HG02678 (cell line): ENCODE data around the gene RUFY2.
"Not testable (repeated sequence)": the region's sequence is repeated elsewhere in the genome, so short reads cannot be mapped to it uniquely, and the experiment has no call there.

Experiments
- ATAC-seq: cut with Tn5 transposase; IDR thresholded peaks from one replicate; pipeline ENCODE4 v1.9.1; 2021; ENCODE audit warnings: mild to moderate bottlenecking, moderate library complexity; ENCODE audit not compliant: unreplicated experiment

The RUFY2 gene

GRCh38 chr10:68406815-68407548 is at the start of gene RUFY2:
Gene RUFY2, minus strand, starts transcription at chr10:68407277. Its CDS starts 88 bp downstream, at chr10:68407189.
- peak; percentile 95 for ATAC-seq

GRCh38 chr10:68449698-68450097 is 42.6 kb upstream of the RUFY2 start:
- not testable (repeated sequence) for ATAC-seq

- ATAC-seq, result no peak
Measured at GRCh38 chr10:68446179-68446578, 39.1 kb upstream of the RUFY2 start.

- ATAC-seq, result no peak
Measured at GRCh38 chr10:68442971-68443370, 35.9 kb upstream of the RUFY2 start.

- ATAC-seq, result no peak
Measured at GRCh38 chr10:68440898-68441297, 33.8 kb upstream of the RUFY2 start.

GRCh38 chr10:68435803-68436202 is 28.7 kb upstream of the RUFY2 start:
- no peak for ATAC-seq

GRCh38 chr10:68434657-68435056 is 27.6 kb upstream of the RUFY2 start:
- ATAC-seq, result no peak

- no peak for ATAC-seq
Measured at GRCh38 chr10:68428396-68429104, 21.5 kb upstream of the RUFY2 start.

GRCh38 chr10:68424454-68425014 is 17.5 kb upstream of the RUFY2 start:
- no peak for ATAC-seq

GRCh38 chr10:68423522-68423921 is 16.4 kb upstream of the RUFY2 start:
- ATAC-seq, result no peak

- no peak for ATAC-seq
Measured at GRCh38 chr10:68419376-68419775, 12.3 kb upstream of the RUFY2 start.

GRCh38 chr10:68408898-68409518 is 1.9 kb upstream of the RUFY2 start:
- ATAC-seq, result no peak

GRCh38 chr10:68406111-68406814 is 814 bp downstream of the RUFY2 start:
- peak; percentile 33 for ATAC-seq

- ATAC-seq, result no peak
Measured at GRCh38 chr10:68403701-68404100, 3.4 kb downstream of the RUFY2 start.

- ATAC-seq, result no peak
Measured at GRCh38 chr10:68402276-68402675, 4.8 kb downstream of the RUFY2 start.

- ATAC-seq, result no peak
Measured at GRCh38 chr10:68397005-68397404, 10.1 kb downstream of the RUFY2 start.

- ATAC-seq, result no peak
Measured at GRCh38 chr10:68385740-68386139, 21.3 kb downstream of the RUFY2 start.

GRCh38 chr10:68371604-68372003 is 35.5 kb downstream of the RUFY2 start:
- no peak for ATAC-seq

GRCh38 chr10:68367121-68367520 is 40.0 kb downstream of the RUFY2 start:
- ATAC-seq, result no peak

- ATAC-seq, result no peak
Measured at GRCh38 chr10:68366600-68366999, 40.5 kb downstream of the RUFY2 start.

- no peak for ATAC-seq
Measured at GRCh38 chr10:68365611-68366010, 41.5 kb downstream of the RUFY2 start.
